Mammary epithelial cell (primary cell): ENCODE data around the gene AGAP1.

Experiments
- CTCF ChIP-seq, 2 donors: IDR thresholded peaks in 1 of 2; conservative IDR thresholded peaks in 1 of 2; 2 replicates each; pipeline ENCODE4 v1.5.1; 2011 to 2012; ENCODE audit warnings: inconsistent platforms in 2 of 2, low read length in 2 of 2, mild to moderate bottlenecking in 2 of 2, control low read depth in 1 of 2, low read depth in 1 of 2; ENCODE audit not compliant: insufficient read depth in 1 of 2; ENCODE audit errors: extremely low read depth in 1 of 2
- EZH2 ChIP-seq: IDR thresholded peaks from 2 replicates; pipeline ENCODE4 v1.6.1; 2012; ENCODE audit warnings: low read length, inconsistent platforms, borderline replicate concordance

GRCh38 chr2:235774153-235774870, 280.5 kb downstream of the AGAP1 start:
- TF ChIP-seq CTCF (conservative IDR thresholded peaks at IDR 0.05 in 1 of 2, IDR thresholded peaks at IDR 0.05 in 1 of 2; ENCODE audit: extremely low read depth in 1 of 2, insufficient read depth in 1 of 2, low read depth in 1 of 2, low read length in 2 of 2) = no peak
- TF ChIP-seq EZH2 = no peak
